Epidermal melanocyte (primary cell): ENCODE results near the gene ACSS2.

Experiments used
- DNase-seq: peaks from one replicate; pipeline ENCODE4 v3.0.0; 2011; ENCODE audit warnings: low spot score; ENCODE audit not compliant: insufficient read length

The ACSS2 gene

GRCh38 chr20:34948030-34948429 is 71.6 kb downstream of the ACSS2 start:
- no peak for DNase-seq

DNA sequence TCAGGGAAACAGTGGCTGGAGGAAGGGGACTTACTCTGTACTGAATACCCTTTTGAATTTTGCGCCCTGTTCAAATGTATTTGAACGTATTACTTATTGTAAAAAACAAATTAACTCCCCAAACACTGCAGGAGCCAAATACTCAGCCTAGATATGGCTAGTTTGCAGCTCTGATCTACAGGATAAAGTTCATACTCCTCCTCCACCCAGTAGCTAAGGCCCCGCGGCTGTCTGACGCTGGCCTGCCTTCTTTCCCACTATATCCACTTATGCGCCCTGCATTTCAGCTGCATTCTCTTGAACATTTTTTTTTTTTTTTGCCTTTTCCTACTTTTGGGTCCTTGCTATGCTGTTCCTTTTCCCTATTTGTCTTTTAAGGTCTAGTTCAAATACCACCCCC is 72.7 kb downstream of the ACSS2 start:
- no peak for DNase-seq

- DNase-seq: no peak
Measured at GRCh38 chr20:34951252-34951651, 74.8 kb downstream of the ACSS2 start.

GRCh38 chr20:34951652-34952051 is 75.2 kb downstream of the ACSS2 start:
- no peak for DNase-seq

GRCh38 chr20:34952671-34953070 is 76.3 kb downstream of the ACSS2 start:
- no peak for DNase-seq

DNA sequence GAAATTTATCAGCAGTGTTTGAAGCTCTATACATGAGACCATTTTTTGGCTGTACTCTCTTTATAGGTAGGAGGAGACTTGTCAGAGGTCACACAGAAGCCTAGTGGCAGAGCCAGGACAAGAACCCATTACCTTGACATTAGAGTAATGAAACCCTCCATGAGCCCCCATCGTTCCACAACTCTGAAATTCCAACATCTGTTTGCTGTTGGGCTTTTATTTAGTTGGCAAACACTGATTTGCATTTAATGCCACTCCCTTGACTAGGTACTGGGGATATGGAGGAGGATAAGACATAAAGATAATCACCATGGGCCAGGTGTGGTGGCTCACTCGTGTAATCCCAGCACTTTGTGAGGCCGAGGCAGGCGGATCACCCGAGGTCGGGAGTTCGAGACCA is 77.5 kb downstream of the ACSS2 start:
- no peak for DNase-seq

- no peak for DNase-seq
Measured at GRCh38 chr20:34954904-34955230, 78.5 kb downstream of the ACSS2 start.

GRCh38 chr20:34955231-34956040 is 79.0 kb downstream of the ACSS2 start, which contains the start of the genes GSS and MYH7B:
Gene GSS (minus strand): TSS chr20:34955806. CDS start chr20:34951852, 3,954 bp downstream.
Gene MYH7B (plus strand): TSS chr20:34955868. CDS start chr20:34978006, 22,138 bp downstream.
- peak; percentile 91 for DNase-seq

DNA sequence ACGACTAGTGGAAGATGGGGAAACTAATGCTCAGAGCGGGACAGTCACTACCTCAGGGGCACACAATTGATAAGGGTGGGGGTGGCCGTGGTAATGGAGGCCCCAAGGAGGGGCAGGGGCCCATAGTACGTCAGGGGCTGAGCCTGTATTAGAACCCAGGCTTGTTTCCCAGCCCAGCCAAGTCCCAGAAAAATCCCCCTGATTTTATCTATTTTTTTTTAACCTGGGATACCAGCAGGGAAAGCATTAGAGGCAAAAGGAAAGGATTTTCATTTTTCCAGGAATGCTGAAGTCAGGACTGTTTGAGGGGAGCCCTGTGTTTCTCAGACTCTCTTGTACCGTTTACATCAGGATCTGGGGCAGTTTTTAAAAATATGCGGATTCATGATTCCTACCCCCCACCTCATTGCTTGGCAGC is 79.6 kb downstream of the ACSS2 start:
- no peak for DNase-seq

- no peak for DNase-seq
Measured at GRCh38 chr20:34956751-34957472, 80.5 kb downstream of the ACSS2 start.

- DNase-seq: no peak
Measured at GRCh38 chr20:34964486-34964885, 88.1 kb downstream of the ACSS2 start.

- no peak for DNase-seq
Measured at GRCh38 chr20:34965051-34965450, 88.6 kb downstream of the ACSS2 start.

DNA sequence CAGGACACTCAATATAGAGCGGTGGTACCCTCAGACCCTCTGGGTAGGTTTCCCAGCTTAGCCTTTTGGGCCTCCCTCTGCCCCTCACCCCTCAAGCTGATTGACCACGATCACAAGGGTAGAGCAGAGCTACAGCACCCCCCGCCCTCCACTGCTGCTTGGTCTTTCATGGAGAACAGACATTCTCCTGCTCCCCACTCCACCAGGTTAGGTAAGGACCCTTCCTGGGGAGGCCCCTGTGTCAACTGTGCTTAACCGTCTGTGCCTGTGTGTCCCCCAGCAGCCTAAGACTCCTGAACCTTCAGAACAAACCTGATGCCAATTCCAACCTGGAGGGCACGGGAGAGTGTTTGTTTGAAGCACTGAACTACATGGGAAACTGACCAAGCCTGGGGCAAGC is 91.0 kb downstream of the ACSS2 start:
- DNase-seq: no peak

DNA sequence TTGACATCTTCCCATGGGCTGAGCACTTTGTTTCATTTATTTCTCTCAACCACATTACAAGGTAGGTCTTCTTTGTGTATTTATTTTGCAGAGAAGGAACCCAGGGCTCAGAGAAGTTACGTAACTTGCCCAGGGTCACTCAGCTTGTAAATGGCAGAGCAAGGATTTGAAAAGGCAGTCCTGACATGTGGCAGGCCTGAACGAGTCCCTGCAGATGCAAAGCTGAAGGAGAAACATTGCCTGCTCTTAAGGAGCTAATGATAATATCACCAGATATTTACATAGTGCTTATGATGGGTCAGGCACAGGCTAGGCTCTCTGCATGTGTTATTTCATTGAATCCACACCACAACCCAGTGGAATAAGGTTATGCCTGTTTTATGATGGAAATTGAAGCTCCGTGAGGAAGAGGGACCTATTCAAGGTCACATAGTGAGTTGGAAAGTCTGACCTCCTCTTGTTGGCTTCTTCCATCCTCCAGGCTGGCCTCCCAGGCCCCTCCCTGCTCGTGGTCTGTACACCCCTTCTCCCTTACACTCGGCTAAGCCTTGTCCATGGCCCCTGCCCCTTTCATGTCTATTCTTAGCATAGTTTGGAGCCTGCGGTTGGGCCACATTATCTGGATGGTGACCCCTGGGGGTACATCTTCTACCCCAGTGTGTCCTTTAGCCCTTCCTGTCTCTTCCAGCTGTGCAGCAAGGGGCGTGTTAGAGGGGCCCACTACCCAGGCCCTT is 91.8 kb downstream of the ACSS2 start:
- DNase-seq: no peak

DNA sequence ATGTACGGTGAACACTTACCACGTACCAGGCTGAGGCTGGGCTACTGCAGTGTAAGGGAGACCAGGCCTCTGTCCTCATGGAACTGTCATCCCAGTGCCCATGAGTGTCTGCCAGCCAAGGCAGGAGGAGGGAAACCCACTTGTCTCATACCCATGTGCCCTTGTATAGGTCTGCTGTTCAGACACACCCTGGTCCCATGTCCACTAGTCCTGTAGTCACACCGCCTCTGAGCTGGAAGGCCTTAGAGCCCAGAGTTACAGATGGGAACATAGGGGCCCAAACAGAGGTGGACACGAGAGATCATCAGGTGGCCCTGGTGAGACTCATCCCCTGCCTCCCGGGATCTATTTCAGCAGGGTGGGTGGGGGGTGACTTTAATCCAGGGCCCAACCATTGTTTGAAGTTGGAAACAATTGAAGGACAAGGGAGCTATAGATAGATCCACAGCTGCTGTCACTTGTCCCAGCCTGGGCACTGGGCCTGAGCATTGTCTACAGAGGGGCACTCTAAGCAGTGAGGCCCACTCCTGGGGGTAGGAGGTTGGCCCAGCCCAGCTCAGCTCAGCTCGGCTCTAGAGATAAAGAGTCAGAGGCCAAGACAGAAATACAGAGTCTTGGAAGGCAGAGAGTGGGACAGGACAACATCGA is 93.9 kb downstream of the ACSS2 start:
- DNase-seq: no peak

- DNase-seq: no peak
Measured at GRCh38 chr20:34970846-34971560, 94.6 kb downstream of the ACSS2 start.

DNA sequence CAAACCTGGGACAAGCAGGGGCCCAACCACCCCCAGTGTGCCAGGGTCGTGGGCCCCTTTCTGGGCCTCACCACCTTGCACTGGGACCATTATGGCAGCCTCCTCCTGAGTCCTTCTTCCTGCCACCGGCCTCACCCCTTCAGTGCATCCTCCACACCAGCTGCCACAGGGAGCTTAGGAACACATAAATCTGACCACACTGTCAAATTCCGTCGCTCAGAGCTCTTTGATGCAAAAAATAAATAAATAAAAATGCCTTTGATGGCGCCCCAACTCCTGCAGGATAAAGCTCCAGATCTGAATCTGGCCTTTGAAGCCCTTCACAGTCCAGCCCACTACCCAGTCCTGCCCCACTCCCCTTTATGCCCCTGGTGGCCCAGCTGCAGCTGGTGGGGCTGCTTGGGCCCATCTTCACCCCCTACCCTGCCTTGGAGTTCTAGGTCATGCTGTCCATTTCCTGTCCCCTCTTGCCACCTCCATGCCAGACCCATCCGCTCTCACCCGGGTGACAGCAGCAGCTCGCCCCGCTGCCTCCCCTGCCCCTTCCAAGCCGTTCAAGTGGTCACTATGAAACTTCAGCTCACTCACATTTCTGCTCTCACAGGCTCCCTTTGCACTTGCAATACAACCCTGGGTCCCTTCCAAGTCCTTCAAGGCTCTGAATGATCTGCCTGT is 95.3 kb downstream of the ACSS2 start:
- no peak for DNase-seq

DNA sequence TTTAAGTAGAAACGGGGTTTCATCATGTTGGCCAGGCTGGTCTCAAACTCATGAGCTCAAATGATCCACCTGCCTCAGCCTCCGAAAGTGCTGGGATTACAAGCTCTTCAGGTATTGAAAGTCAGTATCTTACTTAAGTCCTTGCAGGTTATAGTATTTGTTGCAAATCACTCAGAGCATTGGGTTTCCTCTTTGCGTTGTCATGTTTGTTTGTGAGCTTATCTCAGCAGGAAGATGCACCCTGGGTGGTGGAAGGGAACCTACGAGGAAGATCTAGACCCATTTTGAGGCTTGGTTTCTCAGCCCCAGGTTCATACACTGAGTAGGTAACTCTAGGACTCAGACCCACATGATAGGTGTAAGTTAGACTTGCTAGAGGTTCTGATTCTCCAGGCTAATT is 97.8 kb downstream of the ACSS2 start:
- DNase-seq: no peak

GRCh38 chr20:34976286-34976685 is 99.9 kb downstream of the ACSS2 start:
- DNase-seq: no peak
